ENCODE results near the gene CAPZB.

Gene CAPZB

DNA sequence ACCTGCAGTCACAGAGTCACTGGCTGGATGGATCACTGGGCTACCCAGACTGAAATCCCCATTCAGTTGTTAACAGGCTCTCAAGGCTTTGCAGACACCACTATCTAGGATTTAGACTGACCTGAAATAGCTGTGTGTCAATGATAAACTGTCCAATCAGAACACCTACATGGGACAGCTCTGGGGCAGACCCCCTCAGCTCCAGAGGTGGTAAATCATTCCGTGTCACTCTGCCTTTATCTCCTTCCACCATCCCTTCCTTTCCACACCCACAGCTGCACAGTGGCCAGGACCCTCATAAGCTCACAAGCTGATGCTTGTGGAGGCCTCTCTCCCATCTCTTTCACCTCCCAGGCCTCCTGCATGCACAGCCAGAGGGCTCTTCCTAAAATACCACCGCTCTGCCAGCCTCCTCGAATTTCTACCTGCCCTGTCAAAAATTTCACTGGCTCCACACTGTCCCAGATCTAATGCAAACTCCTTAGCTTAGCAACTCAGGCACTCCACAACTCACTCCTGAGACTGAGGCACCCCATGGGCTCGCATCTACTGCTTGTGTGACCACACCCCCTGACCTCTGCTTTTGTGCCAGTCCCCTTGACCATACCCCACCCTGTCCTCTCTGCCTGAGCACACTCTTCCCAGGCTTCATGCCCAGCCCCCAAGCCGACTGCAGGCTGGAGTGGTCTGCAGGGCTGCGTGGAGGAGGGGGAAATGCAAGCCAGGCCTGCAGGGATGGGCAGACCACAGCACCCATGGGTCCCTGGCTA lies 5.8 kb downstream of the CAPZB start:
- no peak overlapping the region for H3K4me3 ChIP-seq (ENCODE audit: low read depth, low read length)
- TF ChIP-seq, protein P1, sequence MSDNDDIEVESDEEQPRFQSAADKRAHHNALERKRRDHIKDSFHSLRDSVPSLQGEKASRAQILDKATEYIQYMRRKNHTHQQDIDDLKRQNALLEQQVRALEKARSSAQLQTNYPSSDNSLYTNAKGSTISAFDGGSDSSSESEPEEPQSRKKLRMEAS (IDR thresholded peaks at IDR 0.05; ENCODE audit: low read depth, low read length), result no peak
- TF ChIP-seq, protein P2, sequence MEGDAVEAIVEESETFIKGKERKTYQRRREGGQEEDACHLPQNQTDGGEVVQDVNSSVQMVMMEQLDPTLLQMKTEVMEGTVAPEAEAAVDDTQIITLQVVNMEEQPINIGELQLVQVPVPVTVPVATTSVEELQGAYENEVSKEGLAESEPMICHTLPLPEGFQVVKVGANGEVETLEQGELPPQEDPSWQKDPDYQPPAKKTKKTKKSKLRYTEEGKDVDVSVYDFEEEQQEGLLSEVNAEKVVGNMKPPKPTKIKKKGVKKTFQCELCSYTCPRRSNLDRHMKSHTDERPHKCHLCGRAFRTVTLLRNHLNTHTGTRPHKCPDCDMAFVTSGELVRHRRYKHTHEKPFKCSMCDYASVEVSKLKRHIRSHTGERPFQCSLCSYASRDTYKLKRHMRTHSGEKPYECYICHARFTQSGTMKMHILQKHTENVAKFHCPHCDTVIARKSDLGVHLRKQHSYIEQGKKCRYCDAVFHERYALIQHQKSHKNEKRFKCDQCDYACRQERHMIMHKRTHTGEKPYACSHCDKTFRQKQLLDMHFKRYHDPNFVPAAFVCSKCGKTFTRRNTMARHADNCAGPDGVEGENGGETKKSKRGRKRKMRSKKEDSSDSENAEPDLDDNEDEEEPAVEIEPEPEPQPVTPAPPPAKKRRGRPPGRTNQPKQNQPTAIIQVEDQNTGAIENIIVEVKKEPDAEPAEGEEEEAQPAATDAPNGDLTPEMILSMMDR (IDR thresholded peaks at IDR 0.05; ENCODE audit: low read depth, low read length), result no peak
- TF ChIP-seq POLR2A (IDR thresholded peaks at IDR 0.05; ENCODE audit: extremely low read depth, insufficient read length) (no peak), MYC (IDR thresholded peaks at IDR 0.05; ENCODE audit: low read depth, low read length) (no peak)
- DNase-seq (ENCODE audit: low read depth), result no peak

DNA sequence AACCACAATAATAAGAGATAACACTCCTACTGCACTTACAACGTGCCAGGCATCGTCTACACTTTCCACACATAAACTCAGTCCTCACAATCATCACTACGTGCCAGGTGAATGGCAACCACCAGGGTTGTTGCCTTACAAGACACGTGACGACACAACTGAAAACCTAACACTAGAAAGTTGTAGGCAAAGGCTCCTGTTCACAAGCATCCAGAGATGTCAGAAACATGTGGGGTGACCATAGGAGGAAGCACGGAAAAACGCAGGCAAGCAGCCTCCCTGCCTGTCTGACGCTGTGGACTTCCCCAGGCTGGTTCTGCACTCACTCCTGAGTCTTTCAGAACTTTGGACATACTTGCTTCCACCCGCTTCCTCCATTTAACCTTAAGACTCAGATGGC lies 7.0 kb downstream of the CAPZB start:
- no peak for DNase-seq (ENCODE audit: low read depth)
- TF ChIP-seq, protein P2 (IDR thresholded peaks at IDR 0.05; ENCODE audit: low read depth, low read length), result no peak
- TF ChIP-seq MYC (IDR thresholded peaks at IDR 0.05; ENCODE audit: low read depth, low read length), result no peak
- TF ChIP-seq, protein P1 (IDR thresholded peaks at IDR 0.05; ENCODE audit: low read depth, low read length), result 0 out of 2 replicates have a peak, but pooled peaks have one; percentile 13
- TF ChIP-seq POLR2A (IDR thresholded peaks at IDR 0.05; ENCODE audit: extremely low read depth, insufficient read length), result no peak
- H3K4me3 ChIP-seq (ENCODE audit: low read depth, low read length), result no peak overlapping the region

DNA sequence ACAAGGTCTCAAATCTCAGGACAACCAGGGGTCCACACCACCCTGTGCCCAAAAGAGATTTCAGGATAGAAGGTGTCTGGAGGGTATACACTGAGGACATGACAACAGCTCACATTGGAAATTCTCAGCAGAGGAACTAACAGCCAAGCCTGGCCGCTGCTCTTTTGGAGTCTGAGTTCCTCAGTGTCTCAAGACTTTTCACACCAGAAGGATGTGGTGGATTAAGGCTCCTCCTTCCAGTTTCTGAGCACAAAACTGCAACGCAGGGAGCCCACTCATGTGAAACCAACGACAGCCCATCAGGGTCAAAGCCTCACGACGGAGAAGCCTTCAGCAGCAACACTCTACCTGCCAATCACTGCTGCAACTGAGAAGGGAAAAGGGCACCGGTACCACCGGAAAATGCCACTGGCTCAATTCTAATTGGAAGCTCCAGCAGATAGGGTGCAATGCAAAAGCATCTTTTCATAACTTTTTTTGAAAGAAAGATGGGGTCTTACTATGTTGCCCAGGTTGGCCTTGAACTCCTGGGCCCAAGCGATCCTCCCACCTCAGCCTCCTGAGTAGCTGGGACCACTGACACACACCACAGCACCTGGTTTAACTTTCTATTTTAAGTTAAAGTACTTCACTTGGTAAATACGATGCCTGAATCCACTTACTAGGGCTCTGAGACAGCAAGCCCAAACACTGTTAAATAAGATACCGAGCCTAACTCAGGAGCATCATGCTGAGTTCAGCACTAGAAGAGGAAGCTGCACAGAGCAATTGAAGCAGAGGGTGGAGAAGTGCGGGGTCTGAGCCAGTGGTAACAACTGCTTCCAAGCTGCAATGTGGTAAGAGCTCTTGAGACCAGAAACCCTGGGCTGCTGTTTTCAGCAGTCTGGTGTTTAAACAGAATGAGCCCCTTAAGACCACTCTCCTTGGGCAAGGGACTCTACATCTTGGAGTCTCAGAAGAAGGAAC lies 7.8 kb downstream of the CAPZB start:
- DNase-seq (ENCODE audit: low read depth), result peak; percentile 87
- peak overlapping the region; percentile 17 for H3K4me3 ChIP-seq (ENCODE audit: low read depth, low read length)

DNA sequence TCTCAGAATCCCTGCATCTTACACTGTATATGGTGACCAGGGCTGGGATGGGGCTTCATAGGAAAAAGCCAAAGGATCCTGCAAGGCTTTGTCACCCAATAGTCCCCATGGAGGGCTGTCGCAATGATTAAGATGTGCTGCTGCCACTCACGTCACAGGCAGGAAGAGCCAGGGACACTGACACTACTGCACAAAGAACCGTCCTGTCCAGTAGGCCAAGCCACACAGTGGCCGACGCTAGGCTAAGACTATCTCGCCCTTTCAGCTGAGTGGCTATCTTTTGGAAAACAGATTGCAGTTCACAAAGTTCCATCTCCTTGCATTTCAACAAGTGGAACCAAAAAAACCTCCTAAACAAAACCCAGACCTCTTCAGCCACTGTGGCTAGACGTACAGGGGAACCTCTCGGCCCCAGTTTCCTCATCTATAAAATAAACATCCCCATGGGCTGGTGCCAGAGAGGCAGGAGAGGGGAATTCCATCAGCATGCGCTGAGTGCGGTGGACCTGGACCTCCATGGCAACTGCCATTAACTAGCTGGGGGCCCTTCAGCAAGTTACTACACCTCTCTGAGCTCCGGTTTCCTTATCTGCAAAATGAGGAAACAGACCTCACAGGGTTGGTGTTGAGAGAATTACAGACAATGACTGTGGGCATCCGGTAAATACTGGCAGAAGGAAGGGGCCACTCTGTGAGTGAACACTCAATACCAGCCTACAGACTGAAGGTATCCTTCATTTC lies 8.7 kb downstream of the CAPZB start:
- H3K4me3 ChIP-seq (ENCODE audit: low read depth, low read length), result peak overlapping the region; percentile 17
- DNase-seq (ENCODE audit: low read depth), result peak; percentile 82
- TF ChIP-seq, protein P1 (IDR thresholded peaks at IDR 0.05; ENCODE audit: low read depth, low read length), result no peak
- TF ChIP-seq POLR2A (IDR thresholded peaks at IDR 0.05; ENCODE audit: extremely low read depth, insufficient read length) (no peak), MYC (IDR thresholded peaks at IDR 0.05; ENCODE audit: low read depth, low read length) (no peak)
- TF ChIP-seq, protein P2 (IDR thresholded peaks at IDR 0.05; ENCODE audit: low read depth, low read length), result no peak

More for the DNA sequence above, 7.8 kb downstream of the CAPZB start:
- TF ChIP-seq MYC (IDR thresholded peaks at IDR 0.05; ENCODE audit: low read depth, low read length), result peak; percentile 45; the same call in 1 of the 2 replicates
- TF ChIP-seq POLR2A (IDR thresholded peaks at IDR 0.05; ENCODE audit: extremely low read depth, insufficient read length), result no peak
- TF ChIP-seq, protein P2 (IDR thresholded peaks at IDR 0.05; ENCODE audit: low read depth, low read length), result no peak
- TF ChIP-seq, protein P1 (IDR thresholded peaks at IDR 0.05; ENCODE audit: low read depth, low read length), result peak; percentile 47; the same call in 1 of the 2 replicates

DNA sequence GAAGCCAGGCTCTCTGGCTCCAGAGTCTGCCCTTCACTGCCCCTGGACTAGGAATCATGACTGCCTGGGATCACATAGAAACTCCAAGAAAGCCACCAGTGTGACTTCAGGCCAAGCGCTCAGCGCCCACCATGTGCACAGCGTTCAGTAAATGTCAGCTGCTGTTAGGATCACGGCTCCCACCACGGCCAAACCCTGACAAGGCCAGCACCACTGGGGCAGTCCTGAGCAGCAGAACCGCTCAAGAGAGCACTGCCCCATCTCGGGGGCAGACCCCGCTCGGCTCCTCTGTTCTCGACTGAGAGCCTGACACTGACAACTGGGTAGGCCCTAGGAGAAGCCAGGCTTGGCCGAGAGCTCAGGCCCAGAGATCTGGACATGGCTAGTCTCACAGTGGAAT lies 10.0 kb downstream of the CAPZB start:
- no peak for DNase-seq (ENCODE audit: low read depth)
- no peak for TF ChIP-seq MYC (IDR thresholded peaks at IDR 0.05; ENCODE audit: low read depth, low read length)
- TF ChIP-seq, protein P2 (IDR thresholded peaks at IDR 0.05; ENCODE audit: low read depth, low read length), result no peak
- no peak overlapping the region for H3K4me3 ChIP-seq (ENCODE audit: low read depth, low read length)

Data from NB4 (cell line).